Left renal pelvis (tissue), 4 donors: ENCODE measurements around the gene CDKAL1. TPM values are rescaled to one million over a fixed set of nuclear protein-coding genes. Genes with fewer than 3 reads are reported as not detected.
"Not testable (repeated sequence)": the region's sequence is repeated elsewhere in the genome, so short reads cannot be mapped to it uniquely, and the experiment has no call there.

Experiments
- DNase-seq, 4 donors: peaks; one replicate each; pipeline ENCODE4 v3.0.0-alpha.2; 2013; ENCODE audit warnings: low read depth in 4 of 4, low spot score in 3 of 4
- polyA plus RNA-seq, 4 donors: library from polyadenylated mRNA; unstranded; fragments of 120-200 nt; gene quantifications; one replicate each; pipeline ENCODE4 v1.2.1, GENCODE V29; 2013; ENCODE audit not compliant: insufficient read length in 4 of 4

The CDKAL1 gene
- polyA plus RNA-seq, 4 donors: 14.7 to 20.4 (median 19.6) TPM

GRCh38 chr6:20584100-20584731, 50.0 kb downstream of the CDKAL1 start:
- no peak for DNase-seq

- no peak for DNase-seq
These were observed 55.0 kb downstream of the CDKAL1 start for GRCh38 chr6:20589266-20589665.

GRCh38 chr6:20590476-20590875, 56.2 kb downstream of the CDKAL1 start:
- DNase-seq: not testable (repeated sequence)

- DNase-seq: not testable (repeated sequence)
These were observed 60.1 kb downstream of the CDKAL1 start for GRCh38 chr6:20594299-20594853.

- no peak for DNase-seq
These were observed 65.2 kb downstream of the CDKAL1 start for GRCh38 chr6:20599302-20600051.

GRCh38 chr6:20600831-20601230, 66.6 kb downstream of the CDKAL1 start:
- DNase-seq: no peak

- no peak for DNase-seq
These were observed 69.9 kb downstream of the CDKAL1 start for GRCh38 chr6:20604159-20604558.

GRCh38 chr6:20605061-20605460, 70.8 kb downstream of the CDKAL1 start:
- DNase-seq: no peak

GRCh38 chr6:20605581-20605980, 71.3 kb downstream of the CDKAL1 start:
- no peak for DNase-seq

- no peak for DNase-seq
These were observed 72.6 kb downstream of the CDKAL1 start for GRCh38 chr6:20606831-20607230.

GRCh38 chr6:20608356-20608755, 74.1 kb downstream of the CDKAL1 start:
- DNase-seq: no peak

- DNase-seq: no peak
These were observed 74.6 kb downstream of the CDKAL1 start for GRCh38 chr6:20608905-20609304.

- not testable (repeated sequence) for DNase-seq
These were observed 75.7 kb downstream of the CDKAL1 start for GRCh38 chr6:20609924-20610323.

- DNase-seq: no peak
These were observed 76.5 kb downstream of the CDKAL1 start for GRCh38 chr6:20610636-20611370.

- DNase-seq: not testable (repeated sequence)
These were observed 83.3 kb downstream of the CDKAL1 start for GRCh38 chr6:20617537-20617936.

GRCh38 chr6:20620043-20620442, 85.8 kb downstream of the CDKAL1 start:
- DNase-seq: no peak

GRCh38 chr6:20623761-20624160, 89.5 kb downstream of the CDKAL1 start:
- no peak for DNase-seq

- DNase-seq: no peak
These were observed 91.9 kb downstream of the CDKAL1 start for GRCh38 chr6:20626165-20626564.

GRCh38 chr6:20629509-20629908, 95.3 kb downstream of the CDKAL1 start:
- no peak for DNase-seq

- DNase-seq: no peak
These were observed 95.9 kb downstream of the CDKAL1 start for GRCh38 chr6:20630136-20630535.
